Endothelial cell of umbilical vein (primary cell): ENCODE data around the gene TRPV2. TPM values are rescaled to one million over a fixed set of nuclear protein-coding genes. Genes with fewer than 3 reads are reported as not detected.

Source experiments
- BruUV-seq: library from RNA; stranded (reverse); fragments of 400-500 nt; replicated peaks from 2 replicates; lab custom pipeline; 2021; lab: Mats Ljungman, UMichigan
- CTCF ChIA-PET: fragments of 300-600, 350-600 bp; sonication (Branson Sonifier 250); formaldehyde crosslinking; loops from one replicate; lab custom pipeline; 2021; ENCODE audit warnings: antibody characterized with exemption, inconsistent platforms; lab: Charles Lee
- POLR2A ChIA-PET: fragments of 300-600, 350-600 bp; sonication (Branson Sonifier 250); formaldehyde crosslinking; loops from one replicate; lab custom pipeline; 2021; ENCODE audit warnings: antibody characterized with exemption, inconsistent platforms; lab: Charles Lee
- DNase-seq: peaks from one replicate; pipeline ENCODE4 v3.0.0-alpha.2; 2011; ENCODE audit warnings: low read depth, low spot score
- FAIRE-seq: peaks from 2 replicates; lab custom pipeline; 2011; peaks lifted over from hg19 to GRCh38; lab: Jason Lieb, UNC
- H2AFZ ChIP-seq: 2 replicates; pipeline ENCODE4 v1.6.0; 2012; ENCODE audit warnings: low read depth, low read length, control low read depth, inconsistent platforms
- H3K27ac ChIP-seq: 2 replicates; pipeline ENCODE4 v1.5.1; 2011; ENCODE audit warnings: low read depth, mild to moderate bottlenecking, control low read depth, low read length, moderate library complexity; ENCODE audit not compliant: insufficient read depth
- H3K27me3 ChIP-seq, 2 experiments: 2 replicates each; pipeline versions ENCODE4 v1.6.0 to v1.6.1; 2011; ENCODE audit warnings: low read length in 2 of 2, mixed read lengths in 1 of 2; ENCODE audit not compliant: control insufficient read depth in 2 of 2, insufficient read depth in 2 of 2
- H3K36me3 ChIP-seq, 2 experiments: 2 replicates in 1 of 2; 3 replicates in 1 of 2; pipeline ENCODE4 v1.5.1; 2011; ENCODE audit warnings: low read length in 2 of 2, mild to moderate bottlenecking in 1 of 2, moderate library complexity in 1 of 2; ENCODE audit not compliant: control insufficient read depth in 2 of 2, insufficient read depth in 2 of 2; ENCODE audit errors: extremely low read depth in 1 of 2
- H3K4me1 ChIP-seq: 3 replicates; pipeline ENCODE4 v1.5.1; 2011; ENCODE audit warnings: mild to moderate bottlenecking, low read length; ENCODE audit not compliant: control insufficient read depth, insufficient read depth; ENCODE audit errors: extremely low read depth
- H3K4me2 ChIP-seq: 2 replicates; pipeline ENCODE4 v1.6.1; 2011; ENCODE audit warnings: low read length, control low read depth, mixed read lengths; ENCODE audit not compliant: insufficient read depth
- H3K4me3 ChIP-seq, 3 experiments: fragments of 200-600 bp in 1 of 3; sonication (generic), shearing (Covaris generic) in 1 of 3; replicated peaks in 1 of 3; 2 replicates each; pipeline ENCODE4 v1.5.1; 2011 to 2016; ENCODE audit warnings: control low read depth in 3 of 3, low read length in 3 of 3, mild to moderate bottlenecking in 2 of 3, inconsistent platforms in 1 of 3, low read depth in 1 of 3, moderate library complexity in 1 of 3; ENCODE audit not compliant: insufficient read depth in 1 of 3
- H3K79me2 ChIP-seq: 2 replicates; pipeline ENCODE4 v1.6.0; 2012; ENCODE audit warnings: low read length, inconsistent platforms; ENCODE audit not compliant: control insufficient read depth, insufficient read depth
- H3K9ac ChIP-seq: replicated peaks from 2 replicates; pipeline ENCODE3; 2011; ENCODE audit warnings: low read length, control low read depth; ENCODE audit not compliant: insufficient read depth; ENCODE audit errors: extremely low read depth
- H3K9me1 ChIP-seq: replicated peaks from 3 replicates; pipeline ENCODE4 v1.6.0; 2011; ENCODE audit warnings: mild to moderate bottlenecking, low read length; ENCODE audit not compliant: control insufficient read depth, insufficient read depth; ENCODE audit errors: extremely low read depth
- H3K9me3 ChIP-seq: replicated peaks from 2 replicates; pipeline ENCODE4 v1.5.1; 2012; ENCODE audit warnings: low read length, inconsistent platforms; ENCODE audit not compliant: control insufficient read depth, insufficient read depth
- H4K20me1 ChIP-seq: replicated peaks from 2 replicates; pipeline ENCODE3; 2011; ENCODE audit warnings: mild to moderate bottlenecking, low read length; ENCODE audit not compliant: control insufficient read depth, insufficient read depth; ENCODE audit errors: extremely low read depth
- CTCF ChIP-seq, 2 donors: IDR thresholded peaks; 1 replicate in 1 of 2; 2 replicates in 1 of 2; pipeline ENCODE4 v1.5.1; 2011; ENCODE audit warnings: low read length in 2 of 2, mild to moderate bottlenecking in 2 of 2, moderate library complexity in 2 of 2, control low read depth in 1 of 2, inconsistent platforms in 1 of 2, low read depth in 1 of 2; ENCODE audit not compliant: insufficient read depth in 1 of 2; ENCODE audit errors: extremely low read depth in 1 of 2
- EZH2 ChIP-seq: IDR thresholded peaks from 2 replicates; pipeline ENCODE4 v1.6.1; 2012; ENCODE audit warnings: borderline replicate concordance, low read depth, mild to moderate bottlenecking, moderate library complexity, low read length, inconsistent platforms; ENCODE audit not compliant: severe bottlenecking
- FOS ChIP-seq: IDR thresholded peaks from 2 replicates; pipeline ENCODE4 v1.6.1; 2011; ENCODE audit warnings: mild to moderate bottlenecking, low read length, moderate library complexity, borderline replicate concordance; ENCODE audit not compliant: insufficient read depth
- GATA2 ChIP-seq: IDR thresholded peaks from 2 replicates; pipeline ENCODE4 v1.7.0; 2011; ENCODE audit warnings: low read depth, mild to moderate bottlenecking, moderate library complexity, mixed read lengths, low read length; ENCODE audit not compliant: insufficient read length, insufficient read depth
- JUN ChIP-seq: IDR thresholded peaks from 2 replicates; pipeline ENCODE4 v1.6.1; 2011; ENCODE audit warnings: borderline replicate concordance, low read depth; ENCODE audit not compliant: insufficient read length, insufficient read depth
- MAX ChIP-seq: IDR thresholded peaks from 2 replicates; pipeline ENCODE4 v1.6.1; 2011; ENCODE audit not compliant: insufficient read depth, insufficient read length
- MYC ChIP-seq: IDR thresholded peaks from one replicate; pipeline ENCODE4 v1.6.1; 2011; ENCODE audit warnings: mild to moderate bottlenecking, low read depth, low read length
- POLR2A ChIP-seq: IDR thresholded peaks from 2 replicates; pipeline ENCODE4 v1.6.1; 2012; ENCODE audit warnings: low read depth, mild to moderate bottlenecking, control low read depth, low read length
- POLR2AphosphoS5 ChIP-seq: IDR thresholded peaks from 2 replicates; pipeline ENCODE4 v1.6.1; 2012; ENCODE audit warnings: low read depth, mild to moderate bottlenecking, control low read depth, low read length, moderate library complexity; ENCODE audit not compliant: insufficient read depth
- dilution Hi-C: fragments of 300-500 bp; cut with MboI; formaldehyde crosslinking; loops from one replicate; pipeline ENCODE4 v1.15.0; 2019; ENCODE audit warnings: low sequenced_read_pairs; ENCODE audit not compliant: extremely low pct_ligation_motif_present
- intact Hi-C: fragments of 100-400 bp; cut with micrococcal nuclease; formaldehyde crosslinking; loops from one replicate; pipeline ENCODE4 v1.10.0; 2022
- polyA plus RNA-seq, 4 experiments: library from polyadenylated mRNA; depleted of rRNA in 3 of 4; stranded (reverse) in 3 of 4; unstranded in 1 of 4; fragments of >200 nt; gene quantifications; 2 replicates each; pipeline versions ENCODE4 v1.2.1 to v1.2.3, GENCODE V29; 2011 to 2012; ENCODE audit warnings: missing spikeins in 1 of 4
- total RNA-seq: library from RNA; stranded (reverse); gene quantifications from 2 replicates; pipeline ENCODE4 v1.2.3, GENCODE V29; 2021

Gene TRPV2
- total and polyA plus RNA-seq, 2 donors (not counting 3 experiments of a cell fraction or from before 2014, with no cell fraction given) = 4.2 to 10.6 TPM

DNA sequence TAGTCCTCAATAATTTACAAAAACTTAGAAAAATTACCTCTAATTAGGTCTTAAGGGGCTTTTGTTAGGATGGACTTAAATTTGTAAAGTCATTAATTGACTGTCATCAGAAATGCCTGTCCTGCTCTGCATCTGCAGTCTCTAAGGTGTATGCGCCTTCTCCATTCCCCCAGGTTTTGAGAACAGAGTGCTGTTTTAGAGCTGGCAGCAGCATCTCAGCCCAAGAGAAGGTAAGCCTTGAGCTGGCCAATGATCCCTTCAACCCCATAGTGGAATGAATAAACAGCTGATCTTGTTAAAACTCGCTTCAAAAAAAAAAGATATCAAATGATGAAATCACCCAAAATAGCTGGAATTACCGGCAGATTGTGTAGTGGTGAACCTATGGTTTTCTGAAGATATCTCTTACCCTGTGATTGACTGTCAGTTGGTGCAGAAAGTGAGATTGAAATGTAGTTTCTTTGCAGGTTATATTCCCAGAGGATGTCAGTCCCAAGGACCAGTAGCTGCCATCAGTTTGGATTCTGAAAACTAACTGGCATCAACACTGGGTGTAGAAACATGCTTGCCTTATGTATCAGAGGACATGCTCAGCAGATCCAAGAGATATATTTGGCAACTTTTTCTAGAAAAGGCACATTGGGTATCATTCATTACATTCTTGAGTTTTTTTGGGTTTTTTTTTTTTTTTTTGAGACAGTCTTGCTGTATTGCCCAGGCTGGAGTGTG lies 25.7 kb downstream of the TRPV2 start:
- FAIRE-seq (no peak), DNase-seq (no peak)
- no peaks in the 10 kb centered on the region for H3K27me3 ChIP-seq
- H2AFZ ChIP-seq = no peak overlapping the region
- H3K9ac ChIP-seq = peak overlapping the region; percentile 88
- no TSS peak for BruUV-seq
- H3K79me2 ChIP-seq = peaks cover 48% of the 10 kb centered on the region
- peak overlapping the region; percentile 5 for H3K27ac ChIP-seq
- no peaks in the 10 kb centered on the region for H3K9me3 ChIP-seq
- peak overlapping the region; percentile 67 for H3K4me2 ChIP-seq
- peaks cover 11% of the 10 kb centered on the region for H4K20me1 ChIP-seq
- peaks cover 30 to 37% of the 10 kb centered on the region in 2 experiments for H3K36me3 ChIP-seq
- peaks cover 35% of the 10 kb centered on the region for H3K4me1 ChIP-seq
- TF ChIP-seq POLR2A = peak; percentile 74
- TF ChIP-seq MYC = no peak
- peak overlapping the region in 2 of 3 experiments; percentile 12 to 97 for H3K4me3 ChIP-seq
- CTCF ChIA-PET = interaction anchor here (1.1 to 4.5 kb wide), 7 partner anchors 11 to 88 kb away, joined by 3 to 33 read pairs (median 6); partner anchors contain the start of gene CENPV
- POLR2A ChIA-PET = interaction anchor here (0.5 to 1.1 kb wide), 3 partner anchors 11 to 211 kb away, joined by 3 to 19 read pairs (median 4); partner anchors contain the start of gene UBB
- intact Hi-C loops = loop anchor here (2.0 kb wide), 1 partner anchor 54 kb away; no protein-coding TSS in a partner anchor
- dilution Hi-C loops = no loop called here
- H3K9me1 ChIP-seq = no peaks in the 10 kb centered on the region

- POLR2A ChIA-PET = interaction anchor here (1.1 kb wide), 1 partner anchor 61 kb away, joined by 19 read pairs; the partner anchor contains the start of gene UBB
- Histone ChIP-seq H3K4me2 (peak overlapping the region; percentile 67), H3K27ac (no peak overlapping the region)
These were observed 26.8 kb downstream of the TRPV2 start for GRCh38 chr17:16442141-16442540.

More at GRCh38 chr17:16442141-16442540, 26.8 kb downstream of the TRPV2 start:
- intact Hi-C loops (no loop called here), dilution Hi-C loops (no loop called here)
- Histone ChIP-seq H2AFZ (no peak overlapping the region), H3K9me1 (no peaks in the 10 kb centered on the region), H3K27me3 (no peaks in the 10 kb centered on the region), H3K36me3 (peaks cover 32 to 45% of the 10 kb centered on the region in 2 experiments), H3K4me1 (peaks cover 35% of the 10 kb centered on the region), H3K9ac (peak overlapping the region; percentile 44), H3K4me3 (peak overlapping the region in 1 of 3 experiments; percentile 97), H3K9me3 (no peaks in the 10 kb centered on the region), H4K20me1 (peaks cover 11% of the 10 kb centered on the region), H3K79me2 (peaks cover 48% of the 10 kb centered on the region)
- no peak for TF ChIP-seq MAX
- no peak for TF ChIP-seq MYC
- TF ChIP-seq EZH2 = no peak
- TF ChIP-seq FOS = no peak
- TF ChIP-seq POLR2A = no peak
- no peak for TF ChIP-seq GATA2
- TF ChIP-seq CTCF (IDR thresholded peaks at IDR 0.05; ENCODE audit: extremely low read depth in 1 of 2, insufficient read depth in 1 of 2, low read depth in 1 of 2, low read length in 2 of 2) = no peak
- TF ChIP-seq JUN = no peak
- TF ChIP-seq POLR2AphosphoS5 = no peak
- DNase-seq = no peak
- CTCF ChIA-PET = interaction anchor here (1.6 to 4.5 kb wide), 4 partner anchors 10 to 89 kb away, joined by 4 to 33 read pairs (median 22); partner anchors contain the start of gene CENPV
- no peak for FAIRE-seq
- no TSS peak for BruUV-seq
